SK-N-MC (cell line): ENCODE data around the gene SRGAP1.

ENCODE experiments used
- EZH2 ChIP-seq: fragments of 200-600 bp; sonication (generic); IDR thresholded peaks from one replicate; pipeline ENCODE4 v1.6.1; 2017; ENCODE audit warnings: antibody characterized with exemption
- POLR2AphosphoS5 ChIP-seq: IDR thresholded peaks from 2 replicates; pipeline ENCODE4 v1.6.1; 2012; ENCODE audit warnings: mild to moderate bottlenecking, low read depth, low read length, borderline replicate concordance

DNA sequence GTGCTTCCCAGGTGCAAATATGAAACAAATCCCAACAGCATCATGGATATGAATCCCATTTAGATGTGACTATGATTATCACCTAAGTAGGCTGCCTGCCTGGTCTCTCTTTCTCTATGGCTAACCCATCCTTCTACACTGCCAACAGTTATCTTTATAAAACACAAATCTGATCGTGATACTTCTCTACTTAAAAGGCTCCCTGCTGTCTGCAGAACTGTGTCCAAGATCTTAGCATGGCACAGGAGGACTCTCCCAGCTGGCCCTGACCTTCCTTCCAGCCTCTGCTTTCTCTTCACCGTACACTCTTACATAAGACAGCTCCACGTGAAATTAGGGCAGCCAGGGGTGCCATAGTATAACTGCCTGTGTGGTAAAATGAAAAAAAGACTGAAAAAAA lies 3.5 kb upstream of the SRGAP1 start:
- no peak for TF ChIP-seq EZH2
- TF ChIP-seq POLR2AphosphoS5 = no peak
